ENCODE measurements around the gene KLK7.
"Not testable (repeated sequence)": the region's sequence is repeated elsewhere in the genome, so short reads cannot be mapped to it uniquely, and the experiment has no call there.

The KLK7 gene

DNA sequence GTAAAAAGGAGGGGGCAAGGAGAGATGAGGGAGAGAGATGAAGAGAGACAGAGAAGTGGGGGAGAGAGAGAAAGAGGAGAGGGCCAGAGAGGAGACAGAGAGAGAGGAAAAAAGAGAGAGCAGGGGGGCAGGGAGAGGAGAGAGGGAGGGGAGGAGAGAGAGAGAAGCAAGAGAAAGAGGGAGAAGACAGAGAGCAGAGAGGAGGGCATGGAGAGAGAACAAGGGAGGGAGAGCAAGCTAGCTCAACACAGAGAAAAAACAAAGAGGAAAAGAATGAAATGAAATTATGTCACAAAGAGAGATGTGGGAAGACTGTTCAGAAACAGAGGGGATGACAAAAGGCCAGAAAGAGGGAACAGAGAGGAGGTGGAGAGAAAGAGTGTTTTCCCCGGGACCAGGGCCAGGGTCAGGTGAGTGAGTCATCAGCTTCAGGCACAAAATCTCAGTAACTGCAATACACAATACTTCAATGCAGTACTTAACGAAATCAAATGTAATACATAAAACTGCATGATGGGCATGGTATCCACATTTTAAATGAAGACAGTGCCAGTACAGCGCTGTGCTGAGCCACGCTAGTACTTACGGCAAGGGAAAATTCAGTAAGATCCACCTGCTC lies 4.8 kb downstream of the KLK7 start:
- DNase-seq (ENCODE audit: low read depth, low spot score), result no peak

DNA sequence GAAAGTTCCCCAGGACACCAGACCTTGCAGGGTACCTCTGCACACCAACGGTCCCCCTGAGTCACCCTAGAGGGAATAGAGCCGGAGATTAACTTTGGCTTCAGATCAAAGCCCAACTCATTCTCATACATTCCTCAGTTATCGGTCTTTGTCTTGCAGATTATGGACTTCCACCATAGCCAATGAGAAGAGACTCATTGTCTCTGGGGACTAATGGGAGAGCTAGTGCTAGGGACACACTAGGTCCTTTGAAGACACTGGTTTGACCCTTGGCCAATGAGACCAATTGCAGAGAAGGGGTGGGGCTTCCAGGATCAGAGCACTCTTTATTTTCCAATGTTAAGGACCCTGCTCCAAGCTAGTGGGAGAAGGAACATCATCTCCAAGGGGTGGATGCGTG lies 6.1 kb downstream of the KLK7 start:
- DNase-seq (ENCODE audit: low read depth, low spot score), result no peak

DNA sequence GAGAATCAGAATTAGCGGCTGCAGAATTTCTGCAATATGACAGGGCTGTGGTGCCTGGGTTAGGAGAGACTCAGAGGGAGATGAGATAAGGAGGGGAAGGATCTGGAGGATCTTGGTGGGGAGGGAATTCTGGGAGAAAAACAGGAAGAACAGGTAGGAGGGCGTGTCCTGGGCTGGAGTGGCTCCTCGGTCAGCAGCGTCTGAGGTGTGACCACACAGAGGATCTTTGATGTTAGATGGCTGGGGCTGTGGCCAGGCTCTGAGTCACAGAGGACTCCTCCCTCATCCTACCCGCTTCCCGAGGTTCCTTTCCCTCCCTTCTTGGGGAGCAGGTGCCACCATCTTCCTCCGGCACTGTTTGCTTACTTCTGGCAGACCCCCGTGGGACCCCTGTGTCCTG lies 8.0 kb downstream of the KLK7 start:
- DNase-seq (ENCODE audit: low read depth, low spot score), result no peak

DNA sequence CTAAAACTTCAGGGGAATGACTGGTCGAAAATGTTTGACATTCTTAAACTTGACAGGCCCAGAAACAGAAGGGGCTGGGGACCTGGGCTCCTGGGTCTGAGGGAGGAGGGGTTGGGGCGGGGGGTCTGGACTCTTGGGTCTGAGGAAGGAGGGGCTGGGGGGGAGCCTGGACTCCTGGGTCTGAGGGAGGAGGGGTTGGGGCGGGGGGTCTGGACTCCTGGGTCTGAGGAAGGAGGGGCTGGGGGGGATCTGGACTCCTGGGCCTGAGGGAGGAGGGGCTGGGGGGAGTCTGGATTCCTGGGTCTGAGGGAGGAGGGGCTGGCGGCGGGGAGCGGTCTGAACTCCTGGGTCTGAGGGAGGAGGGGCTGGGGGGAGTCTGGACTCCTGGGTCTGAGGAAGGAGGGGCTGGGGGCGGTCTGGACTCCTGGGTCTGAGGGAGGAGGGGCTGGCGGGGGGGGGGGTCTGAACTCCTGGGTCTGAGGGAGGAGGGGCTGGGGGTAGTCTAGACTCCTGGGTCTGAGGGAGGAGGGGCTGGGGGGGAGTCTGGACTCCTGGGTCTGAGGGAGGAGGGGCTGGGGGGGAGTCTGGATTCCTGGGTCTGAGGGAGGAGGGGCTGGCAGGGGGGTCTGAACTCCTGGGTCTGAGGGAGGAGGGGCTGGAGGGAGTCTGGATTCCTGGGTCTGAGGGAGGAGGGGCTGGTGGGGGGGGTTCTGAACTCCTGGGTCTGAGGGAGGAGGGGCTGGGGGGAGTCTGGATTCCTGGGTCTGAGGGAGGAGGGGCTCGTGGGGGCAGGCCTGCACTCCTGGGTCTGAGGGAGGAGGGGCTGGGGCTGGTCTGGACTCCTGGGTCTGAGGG lies 8.8 kb downstream of the KLK7 start:
- no peak for DNase-seq (ENCODE audit: low read depth, low spot score)

DNA sequence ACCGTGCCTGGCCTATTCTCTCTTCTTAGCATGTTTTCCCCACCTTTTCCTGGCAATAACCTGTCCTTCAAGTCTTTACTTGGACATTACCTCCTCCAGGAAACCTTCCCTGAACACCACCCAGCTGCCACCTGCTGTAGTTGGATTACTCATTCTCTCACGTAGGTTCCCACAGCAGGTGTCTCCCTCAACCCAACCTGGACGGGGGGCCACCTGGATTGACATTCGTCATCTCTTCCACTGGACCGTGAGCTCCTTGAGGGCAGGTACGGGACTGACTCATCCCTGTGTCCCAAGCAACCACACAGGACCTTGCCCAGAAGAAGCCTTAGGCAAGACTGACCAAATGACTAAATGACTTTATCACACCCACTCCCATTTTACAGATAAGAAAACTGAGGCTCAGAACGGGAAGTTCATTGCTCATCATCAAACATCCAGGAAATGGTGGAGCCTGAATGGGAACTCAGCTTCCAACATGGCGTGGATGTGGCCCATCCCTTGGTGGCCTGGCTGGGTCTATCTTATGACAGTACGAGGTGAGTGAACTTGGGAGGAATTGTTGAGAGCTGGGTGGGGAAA lies 10.8 kb downstream of the KLK7 start:
- DNase-seq (ENCODE audit: low read depth, low spot score), result no peak

DNA sequence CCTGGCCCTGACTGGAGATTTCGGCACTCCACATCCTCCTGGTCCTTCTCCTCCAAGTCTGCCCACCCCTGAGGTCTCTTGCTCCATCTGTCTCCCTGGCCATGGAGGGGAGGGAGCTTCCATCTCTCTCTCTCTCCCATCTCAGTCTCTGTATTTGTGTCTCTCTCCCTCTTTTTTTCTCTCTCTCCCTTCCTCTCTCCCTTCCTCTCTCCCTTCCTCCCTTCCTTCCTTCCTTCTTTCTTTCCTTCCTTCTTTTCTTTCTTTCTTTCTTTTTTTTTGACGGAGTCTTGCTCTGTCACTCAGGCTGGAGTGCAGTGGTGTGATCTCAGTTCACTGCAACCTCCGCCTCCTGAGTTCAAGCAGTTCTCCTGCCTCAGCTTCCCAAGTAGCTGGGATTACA lies 13.9 kb downstream of the KLK7 start:
- not testable (repeated sequence) for DNase-seq (ENCODE audit: low read depth, low spot score)

DNA sequence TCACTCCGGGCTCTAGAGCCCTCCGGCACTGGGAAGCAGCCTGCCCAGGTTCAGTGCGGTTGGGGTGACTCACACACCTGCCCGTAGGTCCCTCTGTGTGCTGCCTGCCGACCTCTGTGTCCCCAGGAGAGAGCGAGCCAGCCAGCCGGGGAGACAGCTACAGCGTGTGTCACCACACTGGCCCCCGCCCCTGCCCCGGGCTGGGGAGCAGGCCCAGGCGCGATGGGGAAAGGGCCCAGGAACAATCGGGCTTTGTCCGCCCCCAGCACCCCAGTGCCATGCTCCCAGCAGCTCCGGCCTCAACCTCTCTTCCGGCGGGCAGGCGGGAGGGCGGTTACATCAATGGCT lies 14.3 kb downstream of the KLK7 start, which contains the start of gene KLK6:
KLK6 (minus strand) TSS at position 179 of the 348 bp plus-strand sequence. CDS start 1,487 bp downstream, outside the sequence.
- no peak for DNase-seq (ENCODE audit: low read depth, low spot score)

GRCh38 chr19:50968716-50969412 lies 14.9 kb downstream of the KLK7 start:
- DNase-seq (ENCODE audit: low read depth, low spot score), result no peak

DNA sequence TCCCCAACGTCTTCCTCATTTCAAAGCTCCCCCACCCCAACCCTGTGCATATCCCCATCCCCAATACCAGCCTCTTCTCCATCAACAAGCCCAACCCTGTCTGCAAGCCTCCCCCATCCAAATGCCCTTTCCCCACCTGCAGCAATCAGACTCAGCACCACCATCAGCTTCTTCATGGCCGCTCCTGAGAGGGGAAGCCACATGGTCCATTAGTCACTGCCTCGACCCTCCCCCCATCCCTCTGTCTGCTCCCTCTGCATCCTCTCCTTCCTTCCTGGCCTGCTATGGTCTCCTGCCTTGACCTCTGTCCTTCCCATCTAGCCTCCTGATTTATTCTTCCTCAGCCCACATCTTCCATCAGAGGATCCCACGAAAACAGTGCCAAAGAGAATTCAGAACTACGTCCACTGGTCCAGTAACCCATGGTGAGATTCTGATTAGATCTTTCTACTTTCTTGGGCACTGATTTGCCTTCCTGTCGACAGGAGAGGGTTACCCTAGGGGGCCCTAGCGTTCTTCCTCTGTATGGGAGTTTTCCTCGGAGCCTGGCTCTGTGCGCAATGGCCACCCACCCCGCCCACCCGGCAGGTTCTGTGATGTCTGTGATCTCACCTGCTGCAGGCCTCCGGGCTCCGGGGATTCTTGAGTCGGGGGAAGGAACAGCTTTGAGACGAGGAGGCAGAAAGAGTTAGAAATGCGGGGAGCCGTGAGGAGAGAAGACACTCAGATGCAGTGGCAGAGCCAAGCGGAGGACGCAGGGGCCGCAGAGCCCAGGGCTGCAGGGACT lies 15.6 kb downstream of the KLK7 start:
- no peak for DNase-seq (ENCODE audit: low read depth, low spot score)

GRCh38 chr19:50964266-50964665 lies 19.5 kb downstream of the KLK7 start:
- no peak for DNase-seq (ENCODE audit: low read depth, low spot score)

DNA sequence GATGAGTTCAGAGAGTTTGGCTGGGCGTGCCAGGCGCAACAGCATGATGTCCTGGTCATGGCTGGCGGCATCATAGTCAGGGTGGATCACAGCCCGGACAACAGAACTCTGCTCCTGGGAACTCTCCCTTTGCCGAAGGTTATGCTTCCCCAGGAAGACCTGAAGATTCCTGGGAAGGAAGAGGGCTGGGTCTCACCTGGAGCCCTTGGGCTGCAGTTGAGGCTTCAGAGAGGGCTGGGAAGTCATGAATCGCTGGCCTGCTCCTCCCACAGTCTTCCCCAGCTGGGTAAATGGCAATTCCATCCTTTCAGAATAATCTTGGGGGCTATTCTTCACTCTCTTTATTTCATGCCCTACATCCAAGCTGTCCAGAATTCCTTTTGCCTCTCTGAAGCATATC lies 20.3 kb downstream of the KLK7 start:
- no peak for DNase-seq (ENCODE audit: low read depth, low spot score)

GRCh38 chr19:50962245-50962644 lies 21.5 kb downstream of the KLK7 start:
- DNase-seq (ENCODE audit: low read depth, low spot score), result no peak

DNA sequence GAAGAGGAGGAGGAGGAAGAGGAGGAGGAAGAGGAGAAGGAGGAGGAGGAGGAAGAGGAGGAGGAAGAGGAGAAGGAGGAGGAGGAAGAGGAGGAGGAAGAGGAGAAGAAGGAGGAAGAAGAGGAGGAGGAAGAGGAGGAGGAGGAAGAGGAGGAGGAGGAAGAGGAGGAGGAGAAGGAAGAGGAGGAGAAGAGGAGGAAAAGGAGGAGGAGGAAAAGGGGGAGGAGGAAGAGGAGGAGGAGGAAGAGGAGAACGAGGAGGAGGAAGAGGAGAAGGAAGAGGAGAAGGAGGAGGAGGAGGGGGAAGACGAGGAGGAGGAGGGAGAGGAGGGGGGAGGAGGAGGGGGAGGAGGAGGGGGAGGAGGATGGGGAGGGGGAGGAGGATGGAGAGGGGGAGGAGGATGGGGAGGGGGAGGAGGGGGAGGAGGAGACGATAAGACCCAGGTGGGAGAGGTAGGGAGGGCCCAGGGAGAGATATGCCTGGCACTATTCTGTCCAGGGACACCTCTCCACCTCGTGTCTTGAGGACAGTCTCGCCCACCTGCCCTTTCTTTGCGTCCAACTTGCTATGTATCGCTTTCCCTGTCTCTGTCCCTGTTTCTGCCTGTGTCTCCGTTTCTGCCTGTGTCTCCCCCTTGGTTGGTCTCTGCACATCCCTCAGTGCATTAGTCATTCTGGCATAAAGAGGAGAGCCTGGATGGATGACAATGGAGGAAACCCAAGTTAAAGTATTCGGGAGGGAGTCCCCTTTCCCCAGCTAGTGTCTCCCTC lies 23.8 kb downstream of the KLK7 start:
- DNase-seq (ENCODE audit: low read depth, low spot score), result no peak

DNA sequence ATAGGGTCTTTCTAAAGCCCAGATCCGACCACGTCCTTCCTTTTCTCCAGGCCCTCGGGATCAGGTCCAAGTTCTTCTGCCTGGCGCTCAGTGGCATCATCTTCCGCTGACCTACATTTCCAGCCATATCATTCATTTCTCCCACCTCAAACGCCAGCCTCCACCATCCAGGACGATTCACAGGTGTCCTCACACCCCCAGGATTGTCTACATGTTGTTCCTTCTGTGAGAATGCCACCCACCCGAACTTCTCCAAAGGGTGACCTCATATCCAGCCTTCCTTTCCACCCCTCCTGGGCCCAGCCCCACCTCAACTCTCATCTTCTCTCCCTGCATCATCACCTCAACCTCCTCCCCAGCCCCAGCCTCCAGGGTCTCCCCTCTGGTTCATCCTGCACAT lies 26.1 kb downstream of the KLK7 start:
- DNase-seq (ENCODE audit: low read depth, low spot score), result no peak

- DNase-seq (ENCODE audit: low read depth, low spot score), result no peak
Observed at GRCh38 chr19:50952910-50953309, 30.8 kb downstream of the KLK7 start, which contains the start of gene KLK5. TSS of gene KLK5 (minus strand) at chr19:50953038. CDS start at chr19:50952657, 381 bp downstream.

DNA sequence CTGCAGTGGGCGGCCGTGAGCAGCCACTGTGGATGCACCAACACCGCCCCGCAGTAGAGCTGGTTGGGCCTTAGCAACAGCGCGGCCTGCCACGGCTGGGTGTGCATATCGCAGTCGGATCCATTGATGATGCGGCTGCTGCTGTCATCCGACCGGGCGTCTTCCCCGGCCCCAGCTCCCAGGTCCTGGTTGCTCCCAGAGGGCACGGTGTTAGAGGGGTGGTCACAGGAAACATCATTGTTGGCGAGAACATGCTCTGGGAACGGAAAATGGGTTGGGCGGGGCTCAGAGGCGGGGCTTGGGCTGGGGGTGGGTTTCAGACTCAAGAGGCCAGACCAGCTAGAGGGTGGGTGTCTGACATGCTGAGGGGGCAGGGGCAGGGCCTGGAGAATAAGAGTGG lies 33.9 kb downstream of the KLK7 start:
- DNase-seq (ENCODE audit: low read depth, low spot score), result no peak

DNA sequence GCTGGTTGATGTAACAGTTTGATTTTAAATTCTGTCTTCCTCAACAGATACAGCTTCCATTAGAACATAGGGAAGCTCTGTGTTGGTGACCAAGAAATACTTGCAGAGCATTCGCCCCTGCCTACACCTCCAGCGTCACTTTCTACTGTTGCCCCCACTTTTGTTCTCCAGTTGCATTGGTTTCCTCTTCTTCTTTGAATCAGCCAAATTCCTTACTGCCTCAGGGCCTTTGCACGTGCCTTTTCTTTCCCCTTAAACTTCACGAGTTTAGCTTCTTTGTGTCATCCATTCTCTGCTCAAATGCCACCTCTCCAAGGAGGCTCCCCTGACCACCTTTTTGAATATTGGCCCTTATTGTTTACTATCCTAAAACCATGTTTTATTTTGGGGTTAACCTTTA lies 36.6 kb downstream of the KLK7 start:
- no peak for DNase-seq (ENCODE audit: low read depth, low spot score)

DNA sequence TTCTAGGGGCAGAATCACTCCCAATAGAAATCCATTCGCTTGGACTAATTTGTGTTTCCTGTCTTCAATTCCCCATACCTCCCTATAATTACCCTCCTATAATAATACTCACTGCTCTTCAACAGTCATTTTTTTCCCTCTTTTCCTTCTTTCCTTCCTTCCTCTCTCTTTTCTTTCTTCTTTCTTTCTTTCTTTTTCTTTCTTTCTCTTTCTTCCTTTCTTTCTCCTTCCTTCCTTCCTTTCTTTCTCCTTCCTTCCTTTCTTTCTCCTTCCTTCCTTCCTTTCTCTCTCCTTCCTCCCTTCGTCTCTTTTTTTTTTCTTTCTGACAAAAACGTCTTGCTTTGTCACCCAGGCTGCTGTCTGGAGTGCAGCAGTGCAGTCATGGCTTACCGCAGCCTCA lies 38.9 kb downstream of the KLK7 start:
- no peak for DNase-seq (ENCODE audit: low read depth, low spot score)

DNA sequence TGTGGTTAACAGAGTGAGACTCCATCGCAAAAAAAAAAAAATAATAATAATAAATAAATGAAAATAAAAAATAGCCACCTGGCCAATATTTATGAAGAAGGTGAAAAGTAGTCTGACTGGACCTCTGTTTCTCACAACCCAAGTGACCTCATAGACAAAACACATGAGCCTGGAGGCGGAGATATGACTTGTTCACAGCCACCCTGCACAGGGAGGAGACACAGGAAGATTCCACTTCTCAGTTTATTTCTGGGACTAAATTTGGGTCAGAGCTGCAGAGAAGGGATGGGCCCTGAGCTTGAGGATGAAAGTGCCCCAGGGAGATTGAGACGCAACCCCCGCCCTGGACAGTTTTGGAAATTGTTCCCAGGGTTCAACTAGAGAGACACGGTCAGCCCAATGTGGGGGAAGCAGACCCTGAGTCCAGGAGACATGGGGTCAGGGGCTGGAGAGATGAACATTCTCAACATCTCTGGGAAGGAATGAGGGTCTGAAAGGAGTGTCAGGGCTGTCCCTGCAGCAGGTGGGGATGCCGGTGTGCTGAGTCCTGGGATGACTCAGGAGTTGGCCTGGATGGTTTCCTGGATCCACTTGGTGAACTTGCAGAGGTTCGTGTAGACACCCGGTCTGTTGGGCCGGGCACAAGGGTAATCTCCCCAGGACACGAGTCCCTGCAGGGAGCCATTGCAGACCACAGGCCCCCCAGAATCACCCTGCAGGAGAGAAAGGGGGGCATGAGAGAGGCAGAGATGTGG lies 40.5 kb downstream of the KLK7 start:
- no peak for DNase-seq (ENCODE audit: low read depth, low spot score)

GRCh38 chr19:50939596-50939995 lies 44.1 kb downstream of the KLK7 start:
- no peak for DNase-seq (ENCODE audit: low read depth, low spot score)
